ENCODE measurements around the gene AUTS2. TPM values are rescaled to one million over a fixed set of nuclear protein-coding genes. Genes with fewer than 3 reads are reported as not detected.

The AUTS2 gene
- total and polyA plus RNA-seq, 11 donors: 3.4 to 14.0 (median 7.3) TPM

GRCh38 chr7:70056363-70056762, 458.1 kb downstream of the AUTS2 start:
- Histone ChIP-seq H3K4me1 (peaks cover 0 to 9% (median 0%) of the 10 kb centered on the region in 12 donors), H3K27ac (no peak overlapping the region), H3K9me3 (no peaks in the 10 kb centered on the region), H3K27me3 (no peaks in the 10 kb centered on the region), H3K36me3 (no peaks in the 10 kb centered on the region), H3K4me3 (no peak overlapping the region)
- no peak for DNase-seq
- no peak for TF ChIP-seq POLR2A (IDR thresholded peaks at IDR 0.05)
- TF ChIP-seq CTCF (IDR thresholded peaks at IDR 0.05): no peak
- intact Hi-C loops (cut with DNase I): loop anchor here in 1 of 10 donors (5.0 kb wide), 1 partner anchor 91 kb away; no protein-coding TSS in a partner anchor
- 43 to 73% (median 56%) methylated on average over 1 of the region's 1 CpG for WGBS, 4 donors
- ATAC-seq: no peak

DNA sequence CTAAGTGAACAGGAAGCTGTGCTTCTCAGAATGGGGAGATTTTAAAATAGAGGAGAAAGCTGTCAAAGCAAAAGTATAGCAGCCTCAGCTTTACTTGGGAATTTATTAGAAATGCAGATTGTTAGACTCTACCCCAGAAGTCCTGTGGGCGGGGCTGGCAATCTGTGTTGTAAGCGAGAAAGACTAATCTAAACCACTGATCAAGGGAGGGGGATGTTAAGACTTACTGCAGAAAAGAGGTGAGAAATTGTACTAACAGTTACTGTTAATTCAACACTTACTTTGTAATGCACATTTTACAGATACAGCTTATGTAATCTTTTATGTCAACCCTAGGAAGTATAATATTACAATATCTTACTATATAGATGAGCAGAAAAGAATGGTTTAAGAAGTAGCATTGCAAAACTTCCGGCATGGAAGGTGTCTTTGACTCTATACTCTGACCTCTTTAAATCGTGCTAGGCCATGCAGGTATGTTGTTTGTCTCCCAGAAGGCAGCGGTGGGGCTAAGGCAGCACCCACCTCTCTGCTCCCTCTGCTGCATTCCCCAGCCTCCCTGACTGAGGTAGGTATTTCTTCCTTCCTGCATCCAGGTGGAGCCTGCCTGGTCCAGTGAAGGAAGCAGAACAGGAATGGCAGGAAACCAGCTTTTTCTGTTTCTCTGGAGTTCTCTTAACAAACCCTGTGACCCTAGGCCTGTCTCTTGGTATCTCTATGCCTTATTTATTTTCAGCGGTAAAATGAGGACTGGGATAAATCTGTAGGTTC, 462.2 kb downstream of the AUTS2 start:
- intact Hi-C loops (cut with DNase I): loop anchor here in 1 of 10 donors (10.0 kb wide), 1 partner anchor 64 kb away; no protein-coding TSS in a partner anchor
- WGBS, 4 donors: 80 to 86% (median 83%) methylated on average over 6 of the region's 6 CpGs

DNA sequence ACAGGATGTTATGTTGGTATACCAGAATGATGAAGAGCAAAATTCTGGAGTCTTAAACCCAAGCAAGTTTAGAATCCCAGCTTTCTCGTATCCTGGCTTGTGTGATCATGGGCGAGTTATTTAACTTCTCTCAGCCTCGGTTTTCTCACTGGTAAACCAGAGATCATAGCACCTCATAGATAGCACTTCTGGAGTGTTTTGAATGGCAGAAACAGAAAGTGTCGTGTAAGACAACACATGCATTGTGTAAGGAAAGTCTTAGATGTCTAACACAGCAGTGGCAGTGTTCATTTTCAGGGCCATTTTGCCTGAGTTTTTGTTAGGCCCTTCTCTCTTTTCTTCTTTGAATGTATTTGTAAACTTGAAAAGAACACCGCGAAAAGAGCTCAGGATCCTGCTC, 465.1 kb downstream of the AUTS2 start:
- H3K27me3 ChIP-seq: no peaks in the 10 kb centered on the region
- H3K27ac ChIP-seq: no peak overlapping the region
- H3K36me3 ChIP-seq: no peaks in the 10 kb centered on the region
- intact Hi-C loops (cut with DNase I): loop anchor here in 1 of 10 donors (10.0 kb wide), 1 partner anchor 61 kb away; no protein-coding TSS in a partner anchor
- no peaks in the 10 kb centered on the region for H3K9me3 ChIP-seq
- no peak for ATAC-seq
- no peak for DNase-seq
- WGBS, 4 donors: 89 to 94% (median 93%) methylated on average over 6 of the region's 6 CpGs
- H3K4me1 ChIP-seq: peaks cover 0 to 17% (median 2%) of the 10 kb centered on the region in 12 donors
- no peak overlapping the region for H3K4me3 ChIP-seq
- TF ChIP-seq POLR2A (IDR thresholded peaks at IDR 0.05) (no peak), CTCF (IDR thresholded peaks at IDR 0.05) (no peak)

More for the DNA sequence above, 462.2 kb downstream of the AUTS2 start:
- no peaks in the 10 kb centered on the region for H3K36me3 ChIP-seq
- no peak for ATAC-seq
- DNase-seq: no peak
- H3K4me3 ChIP-seq: no peak overlapping the region
- TF ChIP-seq CTCF (IDR thresholded peaks at IDR 0.05): no peak
- H3K27ac ChIP-seq: no peak overlapping the region
- H3K4me1 ChIP-seq: peaks cover 0 to 17% (median 2%) of the 10 kb centered on the region in 12 donors
- H3K27me3 ChIP-seq: no peaks in the 10 kb centered on the region
- H3K9me3 ChIP-seq: no peaks in the 10 kb centered on the region

- intact Hi-C loops (cut with DNase I): loop anchor here in 1 of 10 donors (10.0 kb wide), 1 partner anchor 61 kb away; no protein-coding TSS in a partner anchor
- ATAC-seq: peak; percentile 74 to 95 (median 88)
- 46 to 65% (median 58%) methylated on average over 6 of the region's 6 CpGs for WGBS, 4 donors
- H3K4me1 ChIP-seq: peaks cover 0 to 17% (median 2%) of the 10 kb centered on the region in 12 donors
- peak in 2 of 5 donors; percentile 29 to 35 for DNase-seq
- H3K9me3 ChIP-seq: no peaks in the 10 kb centered on the region
- no peaks in the 10 kb centered on the region for H3K36me3 ChIP-seq
- no peak for TF ChIP-seq CTCF (IDR thresholded peaks at IDR 0.05)
- TF ChIP-seq POLR2A (IDR thresholded peaks at IDR 0.05): no peak
- H3K27me3 ChIP-seq: no peaks in the 10 kb centered on the region
- peak overlapping the region in 1 of 12 donors; percentile 37 for H3K27ac ChIP-seq
- no peak overlapping the region for H3K4me3 ChIP-seq
Observed at GRCh38 chr7:70063927-70064326, 465.7 kb downstream of the AUTS2 start.
